IMR-90 (cell line): ENCODE data around the gene BTBD9. TPM values are rescaled to one million over a fixed set of nuclear protein-coding genes. Genes with fewer than 3 reads are reported as not detected.

Experiments used
- ATAC-seq: fragments of 200-7000 bp; cut with Tn5 transposase; 2 replicates; pipeline ENCODE4 v1.9.1; 2020; ENCODE audit warnings: low read depth, mild to moderate bottlenecking, moderate library complexity
- BruUV-seq: library from RNA; stranded (reverse); fragments of 400-500 nt; replicated peaks from 2 replicates; lab custom pipeline; 2021; lab: Mats Ljungman, UMichigan
- CTCF ChIA-PET: fragments of 300-600 bp; formaldehyde crosslinking; extraction: SDS; loops from one replicate; lab custom pipeline; 2021; ENCODE audit warnings: antibody characterized with exemption; lab: Yijun Ruan, JAX
- POLR2A ChIA-PET: fragments of 300-600 bp; sonication (Branson Sonifier 250); formaldehyde crosslinking; loops from one replicate; lab custom pipeline; 2022; ENCODE audit warnings: antibody characterized with exemption; ENCODE audit not compliant: unreplicated experiment; lab: Charles Lee
- DNase-seq: peaks from one replicate; pipeline ENCODE4 v3.0.0; 2013
- H2AFZ ChIP-seq: replicated peaks from 2 replicates; pipeline ENCODE3; 2013; ENCODE audit warnings: low read length, mild to moderate bottlenecking; ENCODE audit not compliant: poor library complexity
- H2AK5ac ChIP-seq: 2 replicates; pipeline ENCODE4 v1.6.1; 2013; ENCODE audit warnings: low read depth, low read length, inconsistent platforms
- H2AK9ac ChIP-seq: replicated peaks from 2 replicates; pipeline ENCODE3; 2013; ENCODE audit warnings: mild to moderate bottlenecking, low read depth, low read length, moderate library complexity; ENCODE audit not compliant: poor library complexity
- H2BK120ac ChIP-seq: 2 replicates; pipeline ENCODE4 v1.6.1; 2013; ENCODE audit warnings: low read depth, low read length, inconsistent platforms
- H2BK15ac ChIP-seq: 3 replicates; pipeline ENCODE4 v1.6.1; 2013; ENCODE audit warnings: low read depth, low read length, inconsistent platforms
- H2BK20ac ChIP-seq: 2 replicates; pipeline ENCODE4 v1.6.1; 2013; ENCODE audit warnings: low read depth, mild to moderate bottlenecking, inconsistent platforms, low read length, moderate library complexity
- H2BK5ac ChIP-seq: 2 replicates; pipeline ENCODE4 v1.6.1; 2013; ENCODE audit warnings: mild to moderate bottlenecking, low read depth, low read length, inconsistent platforms; ENCODE audit not compliant: poor library complexity, severe bottlenecking
- H3K14ac ChIP-seq: replicated peaks from 2 replicates; pipeline ENCODE4 v1.6.1; 2013; ENCODE audit warnings: low read depth, low read length, inconsistent platforms
- H3K18ac ChIP-seq: 2 replicates; pipeline ENCODE4 v1.6.1; 2013; ENCODE audit warnings: low read depth, low read length, control low read depth
- H3K23ac ChIP-seq: 2 replicates; pipeline ENCODE4 v1.6.1; 2013; ENCODE audit warnings: low read depth, low read length, inconsistent platforms
- H3K27ac ChIP-seq: 2 replicates; pipeline ENCODE4 v1.5.1; 2013; ENCODE audit warnings: mild to moderate bottlenecking, control low read depth, low read length; ENCODE audit not compliant: insufficient read depth
- H3K27me3 ChIP-seq: 2 replicates; pipeline ENCODE4 v1.6.1; 2013; ENCODE audit warnings: low read length; ENCODE audit not compliant: control insufficient read depth, insufficient read depth
- H3K36me3 ChIP-seq: 2 replicates; pipeline ENCODE4 v1.6.1; 2013; ENCODE audit warnings: low read length, mixed read lengths; ENCODE audit not compliant: control insufficient read depth, insufficient read depth
- H3K4ac ChIP-seq: 2 replicates; pipeline ENCODE4 v1.6.1; 2013; ENCODE audit warnings: low read depth, low read length, inconsistent platforms
- H3K4me1 ChIP-seq: 2 replicates; pipeline ENCODE4 v1.6.1; 2013; ENCODE audit warnings: low read length, mixed read lengths; ENCODE audit not compliant: control insufficient read depth, insufficient read depth
- H3K4me2 ChIP-seq: 2 replicates; pipeline ENCODE4 v1.6.1; 2013; ENCODE audit warnings: low read depth, mild to moderate bottlenecking, control low read depth, low read length, moderate library complexity
- H3K4me3 ChIP-seq: 2 replicates; pipeline ENCODE4 v1.5.1; 2013; ENCODE audit warnings: low read depth, mild to moderate bottlenecking, control low read depth, low read length, moderate library complexity; ENCODE audit not compliant: insufficient read depth
- H3K56ac ChIP-seq: 2 replicates; pipeline ENCODE4 v1.6.1; 2013; ENCODE audit warnings: low read length, inconsistent platforms; ENCODE audit not compliant: insufficient read depth; ENCODE audit errors: extremely low read depth
- H3K79me1 ChIP-seq, 2 experiments: 2 replicates each; pipeline ENCODE4 v1.6.1; 2013; ENCODE audit warnings: low read length in 2 of 2, inconsistent platforms in 1 of 2, low read depth in 1 of 2
- H3K9ac ChIP-seq: 2 replicates; pipeline ENCODE4 v1.6.1; 2013; ENCODE audit warnings: low read depth, low read length, control low read depth
- H3K9me1 ChIP-seq: 2 replicates; pipeline ENCODE4 v1.6.1; 2013; ENCODE audit warnings: low read length, inconsistent platforms; ENCODE audit not compliant: insufficient read depth
- H3K9me3 ChIP-seq: 2 replicates; pipeline ENCODE4 v1.6.1; 2013; ENCODE audit warnings: low read length; ENCODE audit not compliant: control insufficient read depth, insufficient read depth
- H4K20me1 ChIP-seq: 2 replicates; pipeline ENCODE4 v1.6.1; 2013; ENCODE audit warnings: low read length, inconsistent platforms; ENCODE audit not compliant: insufficient read depth
- H4K5ac ChIP-seq: 2 replicates; pipeline ENCODE4 v1.6.1; 2013; ENCODE audit warnings: mild to moderate bottlenecking, low read depth, low read length, control low read depth
- H4K8ac ChIP-seq, 2 experiments: 2 replicates each; pipeline ENCODE4 v1.6.1; 2013; ENCODE audit warnings: low read depth in 2 of 2, low read length in 2 of 2, control low read depth in 1 of 2, inconsistent platforms in 1 of 2
- H4K91ac ChIP-seq: 2 replicates; pipeline ENCODE4 v1.6.1; 2013; ENCODE audit warnings: low read depth, low read length, inconsistent platforms; ENCODE audit not compliant: insufficient read depth
- BHLHE40 ChIP-seq: fragments of 150-350 bp; IDR thresholded peaks from 2 replicates; pipeline ENCODE4 v1.6.1; 2016; ENCODE audit warnings: mild to moderate bottlenecking, low read depth, low read length
- CEBPB ChIP-seq: IDR thresholded peaks from 2 replicates; pipeline ENCODE4 v1.6.1; 2012; ENCODE audit warnings: low read depth, low read length, improper control_type of control experiment
- CHD1 ChIP-seq: IDR thresholded peaks from 2 replicates; pipeline ENCODE4 v1.6.1; 2012; ENCODE audit warnings: low read depth, low read length, improper control_type of control experiment
- CTCF ChIP-seq: conservative IDR thresholded peaks from 2 replicates; pipeline ENCODE4 v1.5.1; 2012; ENCODE audit warnings: mild to moderate bottlenecking, low read depth, low read length, improper control_type of control experiment
- ELK1 ChIP-seq: fragments of 150-350 bp; IDR thresholded peaks from 2 replicates; pipeline ENCODE4 v1.6.1; 2016; ENCODE audit warnings: low read depth, mild to moderate bottlenecking, low read length, moderate library complexity, borderline replicate concordance
- FOS ChIP-seq: fragments of 150-350 bp; IDR thresholded peaks from 2 replicates; pipeline ENCODE4 v1.6.1; 2016; ENCODE audit warnings: low read depth, low read length
- MAFK ChIP-seq: IDR thresholded peaks from 2 replicates; pipeline ENCODE4 v1.6.1; 2012; ENCODE audit warnings: low read depth, low read length, improper control_type of control experiment
- MAZ ChIP-seq: IDR thresholded peaks from 2 replicates; pipeline ENCODE4 v1.6.1; 2012; ENCODE audit warnings: low read depth, mild to moderate bottlenecking, low read length, improper control_type of control experiment, moderate library complexity, borderline replicate concordance
- MXI1 ChIP-seq: IDR thresholded peaks from 2 replicates; pipeline ENCODE4 v1.6.1; 2012; ENCODE audit warnings: low read depth, mild to moderate bottlenecking, low read length, moderate library complexity, borderline replicate concordance
- NFE2L2 ChIP-seq: fragments of 150-350 bp; IDR thresholded peaks from 2 replicates; pipeline ENCODE4 v1.6.1; 2016; ENCODE audit warnings: low read depth, mild to moderate bottlenecking, low read length
- POLR2A ChIP-seq: IDR thresholded peaks from 2 replicates; pipeline ENCODE4 v1.6.1; 2012; ENCODE audit warnings: mild to moderate bottlenecking, low read depth, low read length
- RAD21 ChIP-seq: IDR thresholded peaks from 2 replicates; pipeline ENCODE4 v1.6.1; 2012; ENCODE audit warnings: low read length, improper control_type of control experiment
- RCOR1 ChIP-seq: IDR thresholded peaks from 2 replicates; pipeline ENCODE4 v1.6.1; 2012; ENCODE audit warnings: mild to moderate bottlenecking, low read length, improper control_type of control experiment; ENCODE audit not compliant: insufficient replicate concordance
- RFX5 ChIP-seq: IDR thresholded peaks from 2 replicates; pipeline ENCODE4 v1.8.0; 2012; ENCODE audit warnings: low read depth, mild to moderate bottlenecking, low read length, moderate library complexity
- SMC3 ChIP-seq: fragments of 150-350 bp; IDR thresholded peaks from 2 replicates; pipeline ENCODE4 v1.6.1; 2016; ENCODE audit warnings: low read depth, mild to moderate bottlenecking, antibody characterized with exemption, low read length, moderate library complexity
- USF2 ChIP-seq: fragments of 150-350 bp; IDR thresholded peaks from 2 replicates; pipeline ENCODE4 v1.6.1; 2017; ENCODE audit warnings: mild to moderate bottlenecking, antibody characterized with exemption, low read length, low read depth
- WGBS, 2 experiments: methylation state at CpG; one replicate each; pipeline versions ENCODE4 v1.1.5 to v1.1.7; 2013; ENCODE audit warnings: missing lambda C conversion rate in 2 of 2; ENCODE audit not compliant: insufficient read length in 1 of 2; ENCODE audit errors: extremely low coverage in 2 of 2; 5-methylcytosine and 5-hydroxymethylcytosine counted together
- dilution Hi-C: fragments of 300-500 bp; cut with HindIII; formaldehyde crosslinking; loops from one replicate; pipeline ENCODE4 v1.14.3; 2018; ENCODE audit warnings: low sequenced_read_pairs; ENCODE audit not compliant: unreplicated experiment
- in situ Hi-C: fragments of 300-500 bp; cut with MboI; formaldehyde crosslinking; loops from 3 replicates; pipeline ENCODE4 v1.14.3; 2019; ENCODE audit warnings: low sequenced_read_pairs, inconsistent platforms, mixed read lengths
- intact Hi-C: fragments of 100-400 bp; cut with micrococcal nuclease; formaldehyde crosslinking; loops from 2 replicates; pipeline ENCODE4 v1.10.0; 2022
- polyA plus RNA-seq, 3 experiments: library from polyadenylated mRNA; depleted of rRNA; stranded (reverse); fragments of >200 nt; gene quantifications; 2 replicates each; pipeline ENCODE4 v1.2.3, GENCODE V29; 2012; ENCODE audit warnings: low replicate concordance in 1 of 3
- total RNA-seq: library from RNA; depleted of rRNA; stranded (reverse); fragments of >200 nt; gene quantifications from 2 replicates; pipeline ENCODE4 v1.2.3, GENCODE V29; 2012

The BTBD9 gene
- total and polyA plus RNA-seq, 2 of the 4 experiments (the other 2 are of a cell fraction) = 4.1 to 22.0 TPM

GRCh38 chr6:38509713-38510112 lies 130.0 kb downstream of the BTBD9 start:
- dilution Hi-C loops (no loop called here), intact Hi-C loops (no loop called here), in situ Hi-C loops (no loop called here)
- Histone ChIP-seq H3K18ac (peak overlapping the region; percentile 78), H3K79me1 (peaks cover 2 to 7% of the 10 kb centered on the region in 2 experiments; a peak in 1 of 4 replicates), H2BK15ac (no peak overlapping the region), H3K36me3 (no peaks in the 10 kb centered on the region), H4K91ac (0 out of 2 replicates have a peak overlapping the region, but pooled peaks have one; percentile 5), H3K27me3 (no peaks in the 10 kb centered on the region), H2AK9ac (no peak overlapping the region), H3K23ac (no peak overlapping the region), H3K4me2 (peak overlapping the region; percentile 61), H4K8ac (peak overlapping the region in 1 of 2 experiments; percentile 17; a peak in 1 of 4 replicates), H3K4me3 (no peak overlapping the region), H3K56ac (no peak overlapping the region), H3K14ac (peak overlapping the region; percentile 81), H3K4me1 (peaks cover 8% of the 10 kb centered on the region), H3K9ac (no peak overlapping the region), H4K20me1 (peaks cover 11% of the 10 kb centered on the region; the same call in 1 of the 2 replicates), H2AK5ac (peak overlapping the region; percentile 90), H3K27ac (0 out of 2 replicates have a peak overlapping the region, but pooled peaks have one; percentile 34), H2BK20ac (peak overlapping the region; percentile 48; the same call in 1 of the 2 replicates), H3K9me3 (no peaks in the 10 kb centered on the region), H3K4ac (peak overlapping the region; percentile 20; the same call in 1 of the 2 replicates), H2BK5ac (peak overlapping the region; percentile 96), H2BK120ac (peak overlapping the region; percentile 20), H4K5ac (no peak overlapping the region; the same call in 1 of the 2 replicates), H2AFZ (no peak overlapping the region), H3K9me1 (peaks cover 6% of the 10 kb centered on the region)
- ChIA-PET CTCF (interaction anchor here (1.2 to 1.8 kb wide), 2 partner anchors 16 to 45 kb away, joined by 5 read pairs; no protein-coding TSS in a partner anchor), POLR2A (no interaction called here)
- no peak for TF ChIP-seq NFE2L2
- TF ChIP-seq BHLHE40 = no peak
- no peak for TF ChIP-seq CTCF
- TF ChIP-seq MXI1 = no peak
- no peak for TF ChIP-seq FOS
- TF ChIP-seq RCOR1 = no peak
- no peak for TF ChIP-seq CHD1
- no peak for TF ChIP-seq MAFK
- TF ChIP-seq SMC3 = no peak
- no peak for TF ChIP-seq ELK1
- TF ChIP-seq POLR2A = no peak
- TF ChIP-seq RFX5 = no peak
- no peak for TF ChIP-seq MAZ
- no peak for TF ChIP-seq USF2
- TF ChIP-seq RAD21 = no peak
- TF ChIP-seq CEBPB = no peak
- WGBS, 2 experiments = no CpG with 5 or more reads among the region's 1 CpG
- DNase-seq = peak; percentile 75
- peak; percentile 73 for ATAC-seq
- no TSS peak for BruUV-seq
